OCI-LY7 (cell line): ENCODE data around the gene EMX2.

Experiments used
- EZH2phosphoT487 ChIP-seq: fragments of 200-600 bp; sonication (generic); IDR thresholded peaks from 2 replicates; pipeline ENCODE4 v1.6.1; 2018; ENCODE audit warnings: low read depth, borderline replicate concordance, mild to moderate bottlenecking, mixed run types, antibody characterized with exemption, low read length, moderate library complexity, mixed read lengths
- TF ChIP-seq, protein P1 (sequence below): fragments of 200-600 bp; sonication (generic); conservative IDR thresholded peaks from 2 replicates; pipeline ENCODE4 v1.5.1; 2014; ENCODE audit warnings: mild to moderate bottlenecking, antibody characterized with exemption, low read length, moderate library complexity, mixed read lengths

DNA sequence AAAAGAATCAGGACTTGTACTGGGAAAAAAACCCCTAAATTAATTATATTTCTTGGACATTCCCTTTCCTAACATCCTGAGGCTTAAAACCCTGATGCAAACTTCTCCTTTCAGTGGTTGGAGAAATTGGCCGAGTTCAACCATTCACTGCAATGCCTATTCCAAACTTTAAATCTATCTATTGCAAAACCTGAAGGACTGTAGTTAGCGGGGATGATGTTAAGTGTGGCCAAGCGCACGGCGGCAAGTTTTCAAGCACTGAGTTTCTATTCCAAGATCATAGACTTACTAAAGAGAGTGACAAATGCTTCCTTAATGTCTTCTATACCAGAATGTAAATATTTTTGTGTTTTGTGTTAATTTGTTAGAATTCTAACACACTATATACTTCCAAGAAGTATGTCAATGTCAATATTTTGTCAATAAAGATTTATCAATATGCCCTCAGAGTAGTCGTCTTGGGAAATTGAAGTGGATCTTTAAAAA, 6.6 kb downstream of the EMX2 start:
- TF ChIP-seq, protein P1, sequence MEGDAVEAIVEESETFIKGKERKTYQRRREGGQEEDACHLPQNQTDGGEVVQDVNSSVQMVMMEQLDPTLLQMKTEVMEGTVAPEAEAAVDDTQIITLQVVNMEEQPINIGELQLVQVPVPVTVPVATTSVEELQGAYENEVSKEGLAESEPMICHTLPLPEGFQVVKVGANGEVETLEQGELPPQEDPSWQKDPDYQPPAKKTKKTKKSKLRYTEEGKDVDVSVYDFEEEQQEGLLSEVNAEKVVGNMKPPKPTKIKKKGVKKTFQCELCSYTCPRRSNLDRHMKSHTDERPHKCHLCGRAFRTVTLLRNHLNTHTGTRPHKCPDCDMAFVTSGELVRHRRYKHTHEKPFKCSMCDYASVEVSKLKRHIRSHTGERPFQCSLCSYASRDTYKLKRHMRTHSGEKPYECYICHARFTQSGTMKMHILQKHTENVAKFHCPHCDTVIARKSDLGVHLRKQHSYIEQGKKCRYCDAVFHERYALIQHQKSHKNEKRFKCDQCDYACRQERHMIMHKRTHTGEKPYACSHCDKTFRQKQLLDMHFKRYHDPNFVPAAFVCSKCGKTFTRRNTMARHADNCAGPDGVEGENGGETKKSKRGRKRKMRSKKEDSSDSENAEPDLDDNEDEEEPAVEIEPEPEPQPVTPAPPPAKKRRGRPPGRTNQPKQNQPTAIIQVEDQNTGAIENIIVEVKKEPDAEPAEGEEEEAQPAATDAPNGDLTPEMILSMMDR, result no peak
- TF ChIP-seq EZH2phosphoT487, result no peak
